ENCODE data around the gene PGGHG.

- TF ChIP-seq CTCF (IDR thresholded peaks at IDR 0.05; ENCODE audit: borderline replicate concordance, extremely low read depth, low read length, poor library complexity, severe bottlenecking) (no peak), EZH2 (IDR thresholded peaks at IDR 0.05; ENCODE audit: borderline replicate concordance, low read depth, low read length, severe bottlenecking) (no peak)
Measured at GRCh38 chr11:240315-240714, 48.6 kb upstream of the PGGHG start.
